KOPT-K1 (cell line): Measurements from ENCODE around the gene VAC14.
"Not testable (repeated sequence)": the region's sequence is repeated elsewhere in the genome, so short reads cannot be mapped to it uniquely, and the experiment has no call there.

Source experiments
- H3K27ac ChIP-seq: fragments of 200-600 bp; sonication (generic); 2 replicates; pipeline ENCODE4 v1.5.1; 2016; ENCODE audit warnings: antibody characterized with exemption, mild to moderate bottlenecking, low read depth, low read length; ENCODE audit not compliant: poor library complexity, severe bottlenecking
- H3K36me3 ChIP-seq: fragments of 200-600 bp; sonication (generic); 2 replicates; pipeline ENCODE4 v1.5.1; 2017; ENCODE audit warnings: antibody characterized with exemption, mild to moderate bottlenecking, low read length, moderate library complexity; ENCODE audit not compliant: insufficient read depth
- H3K9me3 ChIP-seq: fragments of 200-600 bp; sonication (generic); 2 replicates; pipeline ENCODE4 v1.5.1; 2017; ENCODE audit warnings: antibody characterized with exemption, low read length, mild to moderate bottlenecking; ENCODE audit not compliant: insufficient read depth, poor library complexity, severe bottlenecking

Gene VAC14

GRCh38 chr16:70746040-70746707, 54.8 kb downstream of the VAC14 start:
- Histone ChIP-seq H3K9me3 (peaks cover 12% of the 10 kb centered on the region), H3K36me3 (peaks cover 34% of the 10 kb centered on the region), H3K27ac (peak overlapping the region; percentile 70)

GRCh38 chr16:70745536-70746025, 55.4 kb downstream of the VAC14 start:
- Histone ChIP-seq H3K27ac (peak overlapping the region; percentile 70), H3K36me3 (peaks cover 37% of the 10 kb centered on the region), H3K9me3 (peaks cover 12% of the 10 kb centered on the region)

- Histone ChIP-seq H3K27ac (no peak overlapping the region), H3K36me3 (peaks cover 37% of the 10 kb centered on the region), H3K9me3 (peaks cover 12% of the 10 kb centered on the region)
Measured at GRCh38 chr16:70744366-70744765, 56.6 kb downstream of the VAC14 start.

GRCh38 chr16:70743791-70744190, 57.2 kb downstream of the VAC14 start:
- H3K36me3 ChIP-seq: peaks cover 37% of the 10 kb centered on the region
- H3K27ac ChIP-seq: no peak overlapping the region
- H3K9me3 ChIP-seq: peaks cover 12% of the 10 kb centered on the region

GRCh38 chr16:70742967-70743366, 58.0 kb downstream of the VAC14 start:
- Histone ChIP-seq H3K9me3 (peaks cover 12% of the 10 kb centered on the region), H3K36me3 (peaks cover 32% of the 10 kb centered on the region)
- not testable (repeated sequence) for H3K27ac ChIP-seq

GRCh38 chr16:70741783-70742125, 59.2 kb downstream of the VAC14 start:
- peaks cover 31% of the 10 kb centered on the region for H3K36me3 ChIP-seq
- H3K9me3 ChIP-seq: peaks cover 12% of the 10 kb centered on the region
- H3K27ac ChIP-seq: peak overlapping the region; percentile 70

GRCh38 chr16:70740914-70741782, 59.8 kb downstream of the VAC14 start:
- Histone ChIP-seq H3K9me3 (peaks cover 12% of the 10 kb centered on the region), H3K36me3 (peaks cover 31% of the 10 kb centered on the region), H3K27ac (peak overlapping the region; percentile 70)

- H3K36me3 ChIP-seq: peaks cover 37% of the 10 kb centered on the region
- peak overlapping the region; percentile 70 for H3K27ac ChIP-seq
- H3K9me3 ChIP-seq: peaks cover 12% of the 10 kb centered on the region
Measured at GRCh38 chr16:70740174-70740913, 60.6 kb downstream of the VAC14 start.

GRCh38 chr16:70739389-70739788, 61.6 kb downstream of the VAC14 start:
- Histone ChIP-seq H3K9me3 (peaks cover 12% of the 10 kb centered on the region), H3K27ac (peak overlapping the region; percentile 70), H3K36me3 (peaks cover 35% of the 10 kb centered on the region)

GRCh38 chr16:70738083-70738977, 62.6 kb downstream of the VAC14 start:
- Histone ChIP-seq H3K27ac (peak overlapping the region; percentile 70), H3K9me3 (peaks cover 4% of the 10 kb centered on the region), H3K36me3 (peaks cover 24% of the 10 kb centered on the region; the same call in 1 of the 2 replicates)

- Histone ChIP-seq H3K27ac (peak overlapping the region; percentile 70), H3K36me3 (peaks cover 16% of the 10 kb centered on the region; the same call in 1 of the 2 replicates), H3K9me3 (no peaks in the 10 kb centered on the region)
Measured at GRCh38 chr16:70737377-70738082, 63.4 kb downstream of the VAC14 start.

GRCh38 chr16:70736465-70737376, 64.2 kb downstream of the VAC14 start:
- Histone ChIP-seq H3K27ac (peak overlapping the region; percentile 70), H3K9me3 (no peaks in the 10 kb centered on the region), H3K36me3 (peaks cover 13% of the 10 kb centered on the region; the same call in 1 of the 2 replicates)
